Activated CD8-positive, alpha-beta memory T cell treated with anti-CD3 and anti-CD28 coated beads, Interleukin-2, amount 50 U/mL, for 24 hours (primary cell): ENCODE results near the gene BATF2.

ENCODE experiments used
- DNase-seq: peaks from one replicate; pipeline ENCODE4 v3.0.0-alpha.2; 2020; ENCODE audit errors: extremely low read depth

Gene BATF2

GRCh38 chr11:64969209-64969608, 27.6 kb downstream of the BATF2 start:
- DNase-seq, result no peak

DNA sequence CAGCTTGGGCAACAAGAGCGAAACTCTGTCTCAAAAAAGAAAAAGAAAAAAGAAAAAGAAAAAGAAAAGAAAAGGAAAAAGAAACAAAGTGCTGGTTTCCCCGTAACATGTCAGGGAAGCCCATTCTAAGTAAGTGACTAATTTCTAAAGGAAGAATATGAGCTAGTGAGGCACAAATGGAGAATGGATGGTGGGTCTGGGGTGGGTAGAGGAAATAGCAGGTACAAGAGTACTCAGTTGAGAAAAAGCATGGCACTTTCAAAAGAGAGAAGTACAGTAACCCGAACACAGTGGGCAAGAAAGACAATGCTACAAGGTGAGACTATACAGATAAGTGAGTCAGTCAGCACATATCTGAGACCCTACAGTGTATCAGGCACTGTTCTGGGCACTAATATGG, 29.4 kb downstream of the BATF2 start:
- no peak for DNase-seq

- no peak for DNase-seq
Measured at GRCh38 chr11:64963072-64963631, 33.6 kb downstream of the BATF2 start.

DNA sequence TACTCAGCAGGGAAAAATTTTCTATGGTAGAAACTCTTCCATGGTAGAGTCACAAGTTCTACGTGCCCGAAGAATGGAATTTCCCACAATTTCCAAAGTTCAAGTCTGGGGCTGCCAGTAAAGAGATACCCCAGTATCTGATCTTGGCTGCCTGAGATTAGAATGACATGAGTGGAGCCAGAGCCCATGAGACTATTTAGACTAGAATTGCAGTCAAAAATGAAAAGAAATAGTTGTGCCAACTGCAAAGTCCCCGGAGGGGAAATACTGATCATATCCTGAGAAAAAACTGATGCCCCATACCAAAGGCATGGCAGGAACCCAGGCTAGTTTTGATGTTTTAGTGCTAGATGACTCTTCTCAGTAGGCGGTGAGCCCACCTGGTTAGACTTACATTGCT, 36.1 kb downstream of the BATF2 start:
- DNase-seq, result no peak

DNA sequence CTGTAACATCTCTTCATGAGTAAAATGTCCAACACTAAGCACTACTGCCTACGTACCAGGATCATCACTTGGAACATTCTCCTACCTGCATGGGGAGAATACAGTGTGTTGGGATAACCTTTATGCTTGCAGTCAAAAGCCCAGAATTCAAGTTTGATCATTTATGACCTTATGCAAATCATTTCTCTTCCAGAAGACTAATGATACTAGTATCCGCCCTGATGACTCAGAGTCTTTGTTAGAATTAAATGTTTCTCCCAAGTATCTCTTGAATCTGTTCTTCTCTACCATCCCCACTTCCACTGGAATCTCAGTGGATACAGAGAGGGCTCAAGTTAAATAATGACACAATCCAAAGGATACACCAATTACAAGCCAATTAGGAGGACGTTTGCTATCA, 37.3 kb downstream of the BATF2 start:
- no peak for DNase-seq

- no peak for DNase-seq
Measured at GRCh38 chr11:64954201-64954600, 42.6 kb downstream of the BATF2 start.

DNA sequence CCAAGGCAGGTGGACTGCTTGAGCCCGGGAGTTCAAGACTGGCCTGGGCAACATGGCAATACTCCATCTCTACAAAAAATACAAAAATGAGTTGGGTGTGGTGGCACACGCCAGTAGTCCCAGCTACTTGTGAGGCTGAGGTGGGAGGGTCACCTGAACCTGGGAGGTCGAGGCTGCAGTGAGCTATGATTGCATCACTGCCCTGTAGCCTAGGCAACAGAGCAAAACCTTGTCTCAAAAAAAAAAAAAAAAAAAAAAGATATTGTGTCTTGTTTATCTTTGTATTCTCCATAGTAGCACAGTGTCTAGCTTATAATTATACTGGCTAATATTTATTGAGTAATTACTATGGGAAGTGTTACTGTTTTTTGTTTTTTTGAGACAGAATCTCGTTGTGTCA, 45.2 kb downstream of the BATF2 start:
- no peak for DNase-seq

DNA sequence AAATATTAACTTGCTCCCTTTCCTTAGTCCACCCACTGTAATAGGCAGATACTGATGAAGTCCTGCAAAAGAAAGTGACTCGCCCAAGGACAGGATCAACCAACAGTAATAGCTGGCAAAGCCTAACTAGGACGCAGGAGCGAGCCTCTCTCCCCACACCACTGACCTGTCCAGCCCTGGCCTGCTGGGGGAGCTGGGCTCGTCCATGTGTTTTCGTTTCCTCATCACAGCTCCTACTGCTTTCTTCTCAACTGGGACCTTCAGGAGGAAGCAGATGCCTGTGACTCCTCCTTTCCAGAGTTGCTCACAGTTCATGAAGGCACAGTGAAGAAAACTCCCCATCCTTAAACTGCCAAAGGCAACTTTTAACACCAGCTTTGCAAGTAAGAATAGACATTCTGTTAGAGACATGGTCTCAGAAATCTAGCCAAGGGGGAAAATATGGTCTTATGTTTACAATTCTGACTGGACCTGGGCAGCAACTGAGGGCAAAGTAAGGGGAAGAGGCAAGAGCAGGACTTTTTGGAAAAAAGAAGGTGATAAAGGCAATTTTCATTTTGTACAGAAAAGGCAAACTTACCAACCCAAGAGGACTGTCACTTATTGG, 49.5 kb downstream of the BATF2 start:
- DNase-seq, result no peak
